Transverse colon (tissue), 3 donors: ENCODE data around the gene RAPGEF3.

Source experiments
- CTCF ChIP-seq, 5 experiments: fragments of 200-600 bp in 3 of 5; fragments of 450-650 bp in 2 of 5; sonication (generic) in 3 of 5; IDR thresholded peaks; 1 replicate in 2 of 5; 2 replicates in 3 of 5; pipeline ENCODE4 v1.5.1; 2016 to 2017; ENCODE audit warnings: antibody characterized with exemption in 5 of 5, inconsistent platforms in 3 of 5, mild to moderate bottlenecking in 2 of 5, moderate library complexity in 1 of 5
- EP300 ChIP-seq: sonication (generic); formaldehyde crosslinking; IDR thresholded peaks from one replicate; pipeline ENCODE4 v1.6.1; 2017; ENCODE audit warnings: antibody characterized with exemption, low read depth
- POLR2A ChIP-seq: fragments of 450-650 bp; IDR thresholded peaks from one replicate; pipeline ENCODE4 v1.6.1; 2016; ENCODE audit warnings: antibody characterized with exemption, mild to moderate bottlenecking, moderate library complexity

GRCh38 chr12:47746073-47746472, 12.6 kb downstream of the RAPGEF3 start:
- TF ChIP-seq CTCF (IDR thresholded peaks at IDR 0.05) = no peak
- no peak for TF ChIP-seq POLR2A
- no peak for TF ChIP-seq EP300
